HG02943 (cell line): ENCODE data around the gene ABCA2.

ENCODE experiments used
- ATAC-seq: cut with Tn5 transposase; IDR thresholded peaks from one replicate; pipeline ENCODE4 v1.9.1; 2021; ENCODE audit warnings: mild to moderate bottlenecking, low read depth, moderate library complexity; ENCODE audit not compliant: unreplicated experiment

ABCA2 gene

DNA sequence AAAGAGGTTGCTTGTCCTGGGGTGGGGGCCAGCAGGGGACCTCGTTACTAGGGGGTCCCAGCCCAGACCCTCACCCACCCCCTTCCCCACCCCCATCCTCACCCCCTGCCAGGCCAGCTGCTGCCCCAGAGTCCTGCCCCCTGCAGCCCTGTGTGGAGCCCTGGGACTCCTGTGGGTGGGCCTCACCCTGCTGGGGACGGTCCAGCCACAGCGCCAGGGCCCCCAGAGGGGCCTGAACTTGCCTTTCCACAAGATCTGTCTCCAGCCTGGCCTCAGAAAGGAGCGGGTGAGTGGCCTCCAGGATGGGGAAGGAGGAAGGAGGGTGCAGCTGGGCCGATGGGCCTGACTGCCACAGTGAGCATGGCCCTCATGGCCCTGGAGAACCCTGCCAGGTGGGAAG is 58.3 kb downstream of the ABCA2 start:
- no peak for ATAC-seq

- ATAC-seq = no peak
Observed at GRCh38 chr9:136969150-136969549, 58.9 kb downstream of the ABCA2 start.

DNA sequence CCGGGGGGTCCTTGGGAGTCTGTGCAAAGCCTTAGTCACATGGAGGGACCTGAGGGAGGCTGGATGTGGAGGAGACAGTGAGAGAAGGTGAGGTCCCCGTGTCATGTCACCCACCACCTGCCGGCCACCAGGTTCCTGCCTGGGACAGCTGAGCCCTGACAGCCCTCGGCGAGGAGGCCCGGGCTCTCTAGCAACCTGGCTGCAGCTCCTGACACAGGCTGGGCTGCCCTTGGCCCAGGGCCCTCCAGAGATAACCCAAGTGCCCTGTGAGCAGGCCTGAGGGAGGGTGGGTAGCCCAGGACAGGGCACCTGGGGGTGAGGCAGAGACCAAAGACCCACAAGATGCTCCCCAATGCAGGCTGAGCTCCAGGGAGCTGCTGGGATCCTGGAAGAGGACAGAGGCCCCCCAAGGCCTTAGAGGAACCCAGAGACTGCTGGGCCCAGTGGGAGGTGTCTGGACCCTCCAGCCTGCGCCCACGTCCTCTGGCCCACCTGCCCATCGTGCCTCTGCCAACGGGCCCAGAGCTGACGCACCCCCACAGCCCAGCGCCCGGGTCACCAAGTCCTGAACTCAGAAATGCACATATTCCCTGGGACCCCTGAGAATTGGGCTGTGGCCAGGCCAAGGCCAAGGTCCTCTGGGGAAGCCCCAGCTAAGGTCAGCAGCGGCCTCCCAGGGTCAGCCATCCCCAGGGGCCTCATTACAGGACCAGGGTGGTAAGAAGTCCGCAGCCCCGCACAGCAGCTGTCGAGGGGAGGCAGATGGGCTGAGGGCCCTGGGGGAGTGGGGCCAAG is 59.5 kb downstream of the ABCA2 start:
- ATAC-seq = no peak

DNA sequence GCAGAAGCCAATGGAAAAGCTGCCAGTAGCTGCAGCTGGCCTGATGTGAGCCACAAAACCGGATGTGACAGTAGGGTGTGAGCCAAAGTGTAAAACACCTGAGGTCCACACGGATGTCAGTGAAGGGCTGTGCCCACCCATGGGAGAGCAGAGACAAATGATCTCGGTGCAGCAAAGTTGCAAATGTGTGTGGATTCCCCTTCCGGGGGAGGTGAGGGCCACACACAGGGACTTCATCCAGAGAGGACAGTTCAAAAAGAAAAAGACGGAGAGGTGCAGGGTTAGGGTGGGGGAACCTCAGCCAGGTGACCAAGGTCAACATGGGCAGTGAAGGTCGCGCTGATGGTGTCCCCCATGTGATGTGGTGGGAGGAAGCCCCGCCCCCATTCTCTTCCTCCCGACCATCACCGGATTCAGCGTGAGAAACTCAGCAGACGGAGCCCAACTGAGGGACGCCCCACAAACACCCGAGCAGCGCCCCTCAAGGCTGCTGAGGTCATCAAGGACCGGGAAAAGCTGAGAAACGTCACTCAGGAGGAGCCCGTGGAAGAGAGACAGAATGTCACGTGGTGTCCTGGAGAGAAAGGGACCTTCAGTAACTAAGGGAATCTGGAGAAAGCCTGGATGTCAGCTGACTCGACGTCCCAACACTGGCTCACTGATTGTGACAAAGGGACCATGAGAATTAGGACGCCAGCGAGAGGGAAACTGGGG is 62.1 kb downstream of the ABCA2 start:
- no peak for ATAC-seq

DNA sequence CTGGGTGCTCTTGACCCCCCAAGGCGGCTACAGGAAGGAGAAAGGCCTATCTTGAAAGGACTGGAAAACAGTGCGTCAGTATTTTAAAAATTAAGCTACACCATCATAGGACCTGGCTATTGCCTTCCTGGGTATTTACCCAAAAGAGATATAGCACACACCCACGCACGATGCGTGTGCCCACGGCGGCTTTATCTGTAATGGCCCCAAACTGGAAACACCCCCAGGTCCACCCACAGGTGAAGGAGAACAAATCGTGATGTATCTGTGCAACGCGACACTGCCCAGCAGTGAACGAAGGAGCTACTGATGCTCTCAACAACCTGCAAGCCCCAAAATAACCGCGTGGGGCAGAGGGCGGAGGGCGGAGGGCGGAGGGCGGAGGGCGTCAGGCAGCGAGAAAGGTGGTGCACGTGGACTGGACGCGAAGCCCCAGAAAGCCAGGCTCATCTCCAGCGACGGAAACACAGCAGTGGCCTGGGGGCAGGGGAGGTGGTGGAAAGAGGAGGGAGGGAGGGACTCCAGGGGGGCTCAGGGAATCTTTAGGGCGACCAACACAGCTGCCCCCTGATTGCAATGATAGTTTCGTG is 63.1 kb downstream of the ABCA2 start:
- no peak for ATAC-seq

- ATAC-seq = no peak
Observed at GRCh38 chr9:136964171-136964689, 63.8 kb downstream of the ABCA2 start.

GRCh38 chr9:136963751-136964150 is 64.3 kb downstream of the ABCA2 start:
- no peak for ATAC-seq

GRCh38 chr9:136963341-136963740 is 64.7 kb downstream of the ABCA2 start:
- no peak for ATAC-seq

DNA sequence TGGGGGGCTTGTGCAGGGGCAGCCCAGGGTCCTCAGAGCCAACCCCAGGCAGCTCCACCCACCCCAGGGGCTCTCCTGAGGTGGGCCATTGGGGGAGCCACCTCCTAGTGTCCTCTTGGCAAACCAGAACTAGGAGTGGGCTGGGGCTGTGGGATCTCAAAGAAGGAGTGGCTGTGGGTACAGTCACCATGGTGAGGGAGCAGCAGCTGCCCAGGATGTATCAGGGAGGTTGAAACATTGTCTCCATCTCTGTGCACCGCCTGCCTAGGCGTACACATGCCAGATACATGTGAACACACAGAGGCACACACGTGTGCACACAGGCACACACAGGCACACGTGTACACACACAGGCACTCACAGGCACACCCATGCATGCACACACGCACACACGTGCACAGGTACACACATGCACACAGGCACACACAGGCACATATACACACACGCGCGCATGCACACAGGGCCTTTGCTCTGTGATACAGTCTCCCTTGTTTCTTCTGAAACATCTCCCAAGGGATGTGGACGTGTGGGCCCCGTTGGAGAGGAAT is 65.3 kb downstream of the ABCA2 start:
- ATAC-seq = no peak

- ATAC-seq = no peak
Observed at GRCh38 chr9:136962163-136962562, 65.9 kb downstream of the ABCA2 start.

GRCh38 chr9:136961279-136962065 is 66.6 kb downstream of the ABCA2 start:
- ATAC-seq = no peak

- ATAC-seq = no peak
Observed at GRCh38 chr9:136960938-136961275, 67.1 kb downstream of the ABCA2 start.

- no peak for ATAC-seq
Observed at GRCh38 chr9:136960212-136960937, 67.7 kb downstream of the ABCA2 start.

- ATAC-seq = no peak
Observed at GRCh38 chr9:136958898-136959850, 68.9 kb downstream of the ABCA2 start.

DNA sequence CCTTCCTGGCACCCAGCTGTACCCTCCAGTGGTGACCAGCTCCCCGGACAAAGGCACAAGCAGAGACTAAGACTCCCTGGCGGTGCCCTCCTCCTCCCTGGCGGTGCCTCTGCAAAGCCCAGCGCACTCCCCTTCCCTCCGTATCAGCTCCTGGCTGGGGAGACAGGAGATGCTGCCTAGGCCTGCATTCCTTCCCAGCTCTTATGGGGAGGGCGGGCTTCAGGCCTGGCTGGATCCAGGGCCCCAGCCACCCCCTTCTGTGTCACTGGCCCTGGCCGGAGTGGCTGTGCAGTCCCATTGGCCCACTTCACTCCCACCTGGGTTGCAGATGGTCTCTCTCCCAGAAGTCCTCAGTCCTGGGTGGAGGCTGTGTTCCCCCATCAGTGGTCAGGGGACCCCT is 69.6 kb downstream of the ABCA2 start:
- no peak for ATAC-seq

DNA sequence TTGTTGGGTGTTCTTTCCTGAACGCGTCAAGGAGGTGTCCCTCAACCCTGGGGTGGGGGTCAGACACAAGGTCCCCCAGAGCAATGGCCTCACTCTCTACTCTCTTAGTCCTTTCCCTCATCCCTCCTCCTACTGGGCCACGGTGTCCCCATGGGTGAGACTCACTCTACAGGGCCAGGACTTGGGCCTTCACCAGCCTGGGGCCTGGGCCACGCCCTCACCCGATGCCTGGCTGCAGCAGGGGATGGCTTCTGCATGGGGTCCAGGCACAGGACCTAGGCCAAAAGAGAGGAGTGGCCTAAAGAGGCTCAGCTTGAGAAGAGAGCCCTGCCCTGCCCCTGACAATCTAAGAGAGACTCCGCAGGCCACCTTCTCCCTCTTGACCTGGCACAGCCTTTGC is 70.1 kb downstream of the ABCA2 start:
- ATAC-seq = no peak

DNA sequence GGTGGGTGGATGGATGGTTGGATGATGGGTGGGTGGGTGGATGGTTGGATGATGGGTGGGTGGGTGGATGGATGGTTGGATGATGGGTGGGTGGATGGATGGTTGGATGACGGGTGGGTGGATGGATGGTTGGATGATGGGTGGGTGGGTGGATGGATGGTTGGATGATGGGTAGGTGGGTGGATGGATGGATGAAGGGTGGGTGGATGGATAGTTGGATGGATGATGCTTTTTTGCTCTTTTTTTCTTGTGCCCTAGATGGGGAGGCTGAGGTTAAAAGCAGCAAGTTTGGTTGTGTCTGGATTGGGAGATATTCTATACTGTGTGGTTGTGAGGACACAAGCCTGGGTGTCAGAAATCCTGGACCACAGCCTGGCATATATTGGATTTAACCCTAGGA is 70.6 kb downstream of the ABCA2 start:
- ATAC-seq = no peak
